Neural progenitor cell (in vitro differentiated cells): ENCODE measurements around the gene PDCD11. TPM values are rescaled to one million over a fixed set of nuclear protein-coding genes. Genes with fewer than 3 reads are reported as not detected.

Source experiments
- DNase-seq: peaks from one replicate; pipeline ENCODE4 v3.0.0-alpha.2; 2016; ENCODE audit warnings: low spot score
- H2AFZ ChIP-seq: fragments of 200-600 bp; sonication (generic); replicated peaks from 2 replicates; pipeline ENCODE4 v1.6.1; 2016; ENCODE audit warnings: antibody characterized with exemption
- H3F3A ChIP-seq: fragments of 200-600 bp; sonication (generic); 2 replicates; pipeline ENCODE4 v1.6.1; 2016; ENCODE audit warnings: antibody characterized with exemption, low read depth
- H3K27ac ChIP-seq: fragments of 200-600 bp; sonication (generic); 2 replicates; pipeline ENCODE4 v1.5.1; 2016; ENCODE audit warnings: mild to moderate bottlenecking
- H3K27me3 ChIP-seq: fragments of 200-600 bp; sonication (generic); 2 replicates; pipeline ENCODE4 v1.6.1; 2016; ENCODE audit warnings: mild to moderate bottlenecking, moderate library complexity
- H3K36me3 ChIP-seq: fragments of 200-600 bp; sonication (generic); 2 replicates; pipeline ENCODE4 v1.5.1; 2016
- H3K4me1 ChIP-seq: fragments of 200-600 bp; sonication (generic); 2 replicates; pipeline ENCODE4 v1.6.1; 2016; ENCODE audit warnings: mixed run types
- H3K4me2 ChIP-seq: fragments of 200-600 bp; sonication (generic); 2 replicates; pipeline ENCODE4 v1.6.1; 2016
- H3K4me3 ChIP-seq: fragments of 200-600 bp; sonication (generic); 2 replicates; pipeline ENCODE4 v1.5.1; 2016
- H3K79me2 ChIP-seq: fragments of 200-600 bp; sonication (generic); 2 replicates; pipeline ENCODE4 v1.6.1; 2016; ENCODE audit warnings: low read depth
- H3K9ac ChIP-seq: fragments of 200-600 bp; sonication (generic); 2 replicates; pipeline ENCODE4 v1.6.1; 2016
- H3K9me3 ChIP-seq: fragments of 200-600 bp; sonication (generic); 2 replicates; pipeline ENCODE4 v1.5.1; 2016; ENCODE audit warnings: low read depth
- H4K20me1 ChIP-seq: fragments of 200-600 bp; sonication (generic); 2 replicates; pipeline ENCODE4 v1.6.1; 2016; ENCODE audit warnings: low read depth
- H3K27ac Mint-ChIP-seq: 3 replicates; pipeline ENCODE4 v1.8.0; 2021; ENCODE audit warnings: mixed read lengths
- H3K27me3 Mint-ChIP-seq: 2 replicates; pipeline ENCODE4 v1.8.0; 2022; ENCODE audit warnings: low read depth, mild to moderate bottlenecking, inconsistent platforms, moderate library complexity, mixed read lengths; ENCODE audit not compliant: insufficient read depth
- H3K36me3 Mint-ChIP-seq: 3 replicates; pipeline ENCODE4 v1.8.0; 2021; ENCODE audit warnings: mixed read lengths
- H3K4me1 Mint-ChIP-seq: 3 replicates; pipeline ENCODE4 v1.8.0; 2021; ENCODE audit warnings: mixed read lengths
- H3K4me3 Mint-ChIP-seq: 3 replicates; pipeline ENCODE4 v1.8.0; 2021; ENCODE audit warnings: mild to moderate bottlenecking, moderate library complexity, mixed read lengths
- H3K9me3 Mint-ChIP-seq: 3 replicates; pipeline ENCODE4 v1.8.0; 2020; ENCODE audit warnings: mixed read lengths
- CTCF ChIP-seq: fragments of 200-600 bp; sonication (generic); IDR thresholded peaks from 2 replicates; pipeline ENCODE4 v1.5.1; 2017; ENCODE audit warnings: antibody characterized with exemption, mild to moderate bottlenecking
- EZH2 ChIP-seq: fragments of 200-600 bp; sonication (generic); IDR thresholded peaks from 2 replicates; pipeline ENCODE4 v1.6.1; 2017; ENCODE audit warnings: antibody characterized with exemption, mild to moderate bottlenecking, moderate library complexity
- EZH2phosphoT487 ChIP-seq: fragments of 200-600 bp; sonication (generic); IDR thresholded peaks from 2 replicates; pipeline ENCODE4 v1.6.1; 2017; ENCODE audit warnings: antibody characterized with exemption
- total RNA-seq: library from RNA; depleted of rRNA; stranded (reverse); fragments of >200 nt; gene quantifications from 2 replicates; pipeline ENCODE4 v1.2.3, GENCODE V29; 2015; ENCODE audit warnings: low replicate concordance

The PDCD11 gene
- total RNA-seq, 1 donor from 2014 or later = 42.8 TPM

DNA sequence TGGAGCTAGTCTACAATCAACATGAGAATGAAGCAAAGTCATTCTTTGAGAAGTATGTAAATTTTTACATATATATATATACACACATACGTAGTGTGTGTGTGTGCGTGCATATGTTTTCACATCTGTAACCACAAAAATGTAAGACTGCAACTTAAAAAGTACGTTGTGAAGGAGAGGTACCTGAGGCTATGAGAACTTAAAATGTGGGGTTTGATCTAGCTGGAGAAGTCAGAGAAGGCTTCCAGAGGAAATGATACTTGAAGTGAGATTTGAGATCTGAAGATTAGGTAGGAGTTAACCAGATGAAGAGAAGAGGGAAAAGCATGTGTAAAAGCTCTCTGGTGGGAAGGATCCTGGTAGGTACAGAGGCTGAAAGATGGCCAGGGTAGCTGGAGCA lies 22.9 kb upstream of the PDCD11 start:
- TF ChIP-seq EZH2phosphoT487 (no peak), CTCF (no peak), EZH2 (no peak)
- peaks cover 5% of the 10 kb centered on the region for H3K27me3 Mint-ChIP-seq
- H2AFZ ChIP-seq = no peak overlapping the region

DNA sequence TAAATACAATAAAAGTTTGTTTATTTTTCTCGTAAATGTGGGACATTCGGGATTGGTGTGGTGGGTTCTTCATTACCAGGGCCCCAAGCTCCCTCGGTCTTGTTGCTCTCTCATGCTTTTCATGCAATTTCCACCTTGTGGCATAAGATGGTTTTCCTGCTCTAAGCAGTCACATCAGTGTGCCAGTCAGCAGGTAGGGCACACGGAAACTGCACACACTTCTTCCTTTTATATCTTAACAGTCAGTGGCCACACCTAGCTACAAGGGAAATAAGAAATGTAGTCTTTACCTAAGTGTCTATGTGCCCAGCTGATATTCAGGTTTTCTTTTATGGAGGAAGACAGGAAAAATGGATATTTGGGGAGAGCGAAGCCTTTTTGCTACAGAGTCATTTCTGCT lies 22.2 kb upstream of the PDCD11 start:
- no peak overlapping the region for H3K27ac ChIP-seq
- no peaks in the 10 kb centered on the region for H3K4me1 ChIP-seq
- H3K4me1 Mint-ChIP-seq = peaks cover 6% of the 10 kb centered on the region
- no peak overlapping the region for H3K4me3 Mint-ChIP-seq
- H3K4me3 ChIP-seq = no peak overlapping the region
- H3K36me3 Mint-ChIP-seq = peaks cover 9% of the 10 kb centered on the region
- H2AFZ ChIP-seq = no peak overlapping the region
- no peak overlapping the region for H3K4me2 ChIP-seq
- peaks cover 4% of the 10 kb centered on the region for H3K27me3 Mint-ChIP-seq
- H4K20me1 ChIP-seq = peaks cover 7% of the 10 kb centered on the region
- H3K27ac Mint-ChIP-seq = no peak overlapping the region
- DNase-seq = no peak
- no peaks in the 10 kb centered on the region for H3K36me3 ChIP-seq
- H3F3A ChIP-seq = peaks cover 1% of the 10 kb centered on the region
- H3K9me3 ChIP-seq = no peaks in the 10 kb centered on the region
- H3K9ac ChIP-seq = no peak overlapping the region
- no peaks in the 10 kb centered on the region for H3K9me3 Mint-ChIP-seq
- H3K27me3 ChIP-seq = no peaks in the 10 kb centered on the region
- H3K79me2 ChIP-seq = peaks cover 24% of the 10 kb centered on the region
- TF ChIP-seq CTCF = no peak
- TF ChIP-seq EZH2phosphoT487 = no peak
- no peak for TF ChIP-seq EZH2

More for the DNA sequence above, 22.9 kb upstream of the PDCD11 start:
- Histone ChIP-seq H3K9ac (no peak overlapping the region), H3K4me1 (no peaks in the 10 kb centered on the region), H3K4me3 (no peak overlapping the region), H4K20me1 (peaks cover 13% of the 10 kb centered on the region), H3K27ac (no peak overlapping the region), H3K9me3 (no peaks in the 10 kb centered on the region), H3K4me2 (no peak overlapping the region), H3K27me3 (no peaks in the 10 kb centered on the region), H3K36me3 (no peaks in the 10 kb centered on the region), H3K79me2 (peaks cover 30% of the 10 kb centered on the region), H3F3A (peaks cover 8% of the 10 kb centered on the region)
- peaks cover 11% of the 10 kb centered on the region for H3K4me1 Mint-ChIP-seq
- H3K36me3 Mint-ChIP-seq = peaks cover 9% of the 10 kb centered on the region
- DNase-seq = no peak
- no peak overlapping the region for H3K27ac Mint-ChIP-seq
- H3K9me3 Mint-ChIP-seq = no peaks in the 10 kb centered on the region
- H3K4me3 Mint-ChIP-seq = no peak overlapping the region

- Histone ChIP-seq H3K79me2 (no peaks in the 10 kb centered on the region), H2AFZ (no peak overlapping the region), H3K27me3 (no peaks in the 10 kb centered on the region), H3K4me2 (no peak overlapping the region), H4K20me1 (no peaks in the 10 kb centered on the region), H3K4me1 (no peaks in the 10 kb centered on the region), H3K36me3 (no peaks in the 10 kb centered on the region), H3K9me3 (no peaks in the 10 kb centered on the region), H3K9ac (no peak overlapping the region), H3K4me3 (no peak overlapping the region), H3K27ac (no peak overlapping the region), H3F3A (peaks cover 15% of the 10 kb centered on the region)
- TF ChIP-seq EZH2phosphoT487 (no peak), CTCF (no peak), EZH2 (no peak)
- H3K9me3 Mint-ChIP-seq = no peaks in the 10 kb centered on the region
- H3K4me3 Mint-ChIP-seq = no peak overlapping the region
- peaks cover 11% of the 10 kb centered on the region for H3K36me3 Mint-ChIP-seq
- no peaks in the 10 kb centered on the region for H3K4me1 Mint-ChIP-seq
- no peak for DNase-seq
- H3K27ac Mint-ChIP-seq = no peak overlapping the region
- no peaks in the 10 kb centered on the region for H3K27me3 Mint-ChIP-seq
Measured at GRCh38 chr10:103382769-103383168, 13.7 kb upstream of the PDCD11 start.
